AG04449 (cell line): ENCODE results near the gene ADGRG4.

Experiments used
- CTCF ChIA-PET: fragments of 350-600 bp; formaldehyde crosslinking; extraction: SDS; loops from one replicate; lab custom pipeline; 2021; ENCODE audit warnings: antibody characterized with exemption; lab: Yijun Ruan, JAX
- POLR2A ChIA-PET: fragments of 400-600, 350-600 bp; formaldehyde crosslinking; extraction: SDS; loops from one replicate; lab custom pipeline; 2020; ENCODE audit warnings: antibody characterized with exemption, inconsistent platforms; lab: Yijun Ruan, JAX
- DNase-seq: peaks from one replicate; pipeline ENCODE4 v3.0.0-alpha.2; 2010; ENCODE audit warnings: low read depth, low spot score
- H3K4me3 ChIP-seq: 2 replicates; pipeline ENCODE4 v1.5.1; 2011; ENCODE audit warnings: low read depth, mild to moderate bottlenecking, control low read depth, low read length
- CTCF ChIP-seq: IDR thresholded peaks from one replicate; pipeline ENCODE4 v1.5.1; 2011; ENCODE audit warnings: mild to moderate bottlenecking, moderate library complexity, low read length, control low read depth, inconsistent platforms; ENCODE audit not compliant: insufficient read depth; ENCODE audit errors: missing control alignments

ADGRG4 gene

GRCh38 chrX:136450050-136450830 is 149.5 kb downstream of the ADGRG4 start:
- DNase-seq: no peak
- H3K4me3 ChIP-seq: no peak overlapping the region
- ChIA-PET POLR2A (no interaction called here), CTCF (no interaction called here)
- TF ChIP-seq CTCF: no peak

GRCh38 chrX:136452614-136453013 is 151.9 kb downstream of the ADGRG4 start:
- ChIA-PET CTCF (no interaction called here), POLR2A (no interaction called here)
- TF ChIP-seq CTCF: no peak
- no peak for DNase-seq
- no peak overlapping the region for H3K4me3 ChIP-seq

- H3K4me3 ChIP-seq: no peak overlapping the region
- TF ChIP-seq CTCF: no peak
- DNase-seq: no peak
- ChIA-PET POLR2A (no interaction called here), CTCF (no interaction called here)
These were observed 152.4 kb downstream of the ADGRG4 start for GRCh38 chrX:136453114-136453513.

- no peak for TF ChIP-seq CTCF
- ChIA-PET CTCF (no interaction called here), POLR2A (no interaction called here)
- no peak for DNase-seq
- H3K4me3 ChIP-seq: no peak overlapping the region
These were observed 153.0 kb downstream of the ADGRG4 start for GRCh38 chrX:136453771-136454170.

- ChIA-PET CTCF (no interaction called here), POLR2A (no interaction called here)
- no peak overlapping the region for H3K4me3 ChIP-seq
- no peak for TF ChIP-seq CTCF
- no peak for DNase-seq
These were observed 155.4 kb downstream of the ADGRG4 start for GRCh38 chrX:136456133-136456532.

- DNase-seq: no peak
- no peak for TF ChIP-seq CTCF
- POLR2A ChIA-PET: no interaction called here
- CTCF ChIA-PET: no interaction called here
- no peak overlapping the region for H3K4me3 ChIP-seq
These were observed 156.6 kb downstream of the ADGRG4 start for GRCh38 chrX:136457303-136457917.
